Skin epidermis (tissue), 12 donors: ENCODE data around the gene ZNF511.

ENCODE experiments used
- H3K27ac ChIP-seq, 21 experiments: fragments of 200-600 bp; sonication (generic) in 11 of 21; one replicate each; pipeline ENCODE4 v1.5.0; 2020; ENCODE audit warnings: mild to moderate bottlenecking in 3 of 21, inconsistent platforms in 2 of 21, moderate library complexity in 2 of 21
- H3K4me3 ChIP-seq, 7 experiments: fragments of 200-600 bp; sonication (generic) in 2 of 7; one replicate each; pipeline ENCODE4 v1.5.0; 2020; ENCODE audit warnings: inconsistent platforms in 2 of 7, mild to moderate bottlenecking in 2 of 7, moderate library complexity in 1 of 7

The ZNF511 gene

GRCh38 chr10:133287832-133288500 lies 20.7 kb upstream of the ZNF511 start:
- Histone ChIP-seq H3K4me3 (no peak overlapping the region), H3K27ac (no peak overlapping the region)

DNA sequence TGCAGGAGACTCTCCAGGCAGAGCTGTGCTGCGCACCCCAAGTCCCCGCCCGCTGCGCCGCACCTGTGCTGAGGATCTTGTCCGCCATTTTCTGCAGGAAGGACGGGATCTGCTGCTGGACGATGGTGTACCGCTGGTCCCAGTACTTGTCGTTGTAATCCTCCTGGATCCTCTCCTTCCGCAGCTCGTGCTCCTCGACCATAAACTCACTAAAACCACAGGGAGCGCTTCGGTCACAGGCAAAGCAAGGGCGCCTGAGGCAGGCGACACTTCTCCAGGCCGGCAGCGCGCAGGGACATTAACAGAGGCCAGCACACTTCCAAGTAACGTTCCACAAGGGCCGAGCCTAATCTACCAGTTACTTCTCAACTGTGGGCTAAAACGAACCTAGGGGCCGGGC lies 19.0 kb upstream of the ZNF511 start:
- Histone ChIP-seq H3K4me3 (no peak overlapping the region), H3K27ac (no peak overlapping the region)

- peak overlapping the region in 6 of 21 experiments; percentile 11 to 66 (median 36) for H3K27ac ChIP-seq
Measured at GRCh38 chr10:133292919-133293809, 15.6 kb upstream of the ZNF511 start.

GRCh38 chr10:133293810-133294119 lies 14.9 kb upstream of the ZNF511 start:
- peak overlapping the region in 7 of 21 experiments; percentile 11 to 66 (median 30) for H3K27ac ChIP-seq
- H3K4me3 ChIP-seq, result no peak overlapping the region

More at GRCh38 chr10:133292919-133293809, 15.6 kb upstream of the ZNF511 start:
- no peak overlapping the region for H3K4me3 ChIP-seq

GRCh38 chr10:133294189-133294588 lies 14.5 kb upstream of the ZNF511 start:
- H3K4me3 ChIP-seq, result no peak overlapping the region
- H3K27ac ChIP-seq, result peak overlapping the region in 4 of 21 experiments; percentile 11 to 66 (median 38)

GRCh38 chr10:133295426-133296320 lies 13.0 kb upstream of the ZNF511 start:
- Histone ChIP-seq H3K4me3 (no peak overlapping the region), H3K27ac (no peak overlapping the region)

GRCh38 chr10:133297504-133297903 lies 11.2 kb upstream of the ZNF511 start:
- no peak overlapping the region for H3K4me3 ChIP-seq
- no peak overlapping the region for H3K27ac ChIP-seq

GRCh38 chr10:133298466-133298865 lies 10.2 kb upstream of the ZNF511 start:
- H3K27ac ChIP-seq, result no peak overlapping the region
- no peak overlapping the region for H3K4me3 ChIP-seq

DNA sequence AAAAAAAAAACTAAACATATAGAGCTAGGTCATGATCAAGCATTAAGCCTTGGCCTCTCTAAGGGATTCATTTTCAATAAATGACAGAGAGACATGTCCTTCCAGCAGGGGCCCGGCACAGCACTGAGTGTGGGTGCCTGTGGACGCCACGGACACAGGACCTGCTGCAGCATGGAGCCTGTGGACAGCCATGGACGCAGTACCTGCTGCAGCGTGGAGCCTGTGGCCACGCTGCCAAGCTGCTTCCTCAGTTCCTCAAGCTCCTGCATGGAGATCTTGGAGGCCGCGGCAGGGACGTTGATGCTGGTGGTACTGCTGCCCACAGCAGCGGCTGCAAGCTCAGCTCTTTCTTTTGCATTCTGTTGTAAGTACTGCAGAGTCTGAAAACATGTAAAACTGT lies 9.5 kb upstream of the ZNF511 start:
- Histone ChIP-seq H3K4me3 (no peak overlapping the region), H3K27ac (no peak overlapping the region)

- H3K27ac ChIP-seq, result no peak overlapping the region
- no peak overlapping the region for H3K4me3 ChIP-seq
Measured at GRCh38 chr10:133299738-133300137, 9.0 kb upstream of the ZNF511 start.

GRCh38 chr10:133302230-133302629 lies 6.5 kb upstream of the ZNF511 start:
- no peak overlapping the region for H3K4me3 ChIP-seq

GRCh38 chr10:133303206-133303605 lies 5.5 kb upstream of the ZNF511 start:
- no peak overlapping the region for H3K27ac ChIP-seq
- H3K4me3 ChIP-seq, result no peak overlapping the region

More at GRCh38 chr10:133302230-133302629, 6.5 kb upstream of the ZNF511 start:
- no peak overlapping the region for H3K27ac ChIP-seq

- peak overlapping the region in 19 of 21 experiments; percentile 7 to 99 (median 57) for H3K27ac ChIP-seq
Measured at GRCh38 chr10:133306097-133306476, 2.6 kb upstream of the ZNF511 start.

DNA sequence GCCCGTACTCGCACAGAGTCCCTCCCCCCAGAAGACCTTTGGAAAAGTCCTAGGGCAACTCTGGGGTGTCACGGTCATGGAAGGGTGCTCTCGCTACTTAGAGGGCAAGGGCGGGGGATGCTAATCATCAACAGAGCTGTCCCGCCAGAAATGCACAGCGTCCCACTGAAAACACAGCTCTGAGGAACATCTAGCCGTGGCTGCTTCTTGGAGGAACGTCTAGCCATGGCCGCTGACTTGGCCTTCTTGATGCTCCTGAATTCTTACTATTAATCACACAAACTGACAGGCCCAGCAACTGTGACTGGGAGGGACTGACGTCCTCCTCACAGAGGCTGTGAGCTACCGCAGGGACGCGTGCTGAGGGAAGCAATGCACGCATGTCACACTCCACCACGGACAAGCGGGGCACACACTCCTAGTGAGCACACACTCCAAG lies 1.8 kb upstream of the ZNF511 start:
- H3K4me3 ChIP-seq, result peak overlapping the region in 2 of 7 experiments; percentile 69 to 90
- H3K27ac ChIP-seq, result peak overlapping the region in 12 of 21 experiments; percentile 39 to 100 (median 98)

More at GRCh38 chr10:133306097-133306476, 2.6 kb upstream of the ZNF511 start:
- H3K4me3 ChIP-seq, result no peak overlapping the region

DNA sequence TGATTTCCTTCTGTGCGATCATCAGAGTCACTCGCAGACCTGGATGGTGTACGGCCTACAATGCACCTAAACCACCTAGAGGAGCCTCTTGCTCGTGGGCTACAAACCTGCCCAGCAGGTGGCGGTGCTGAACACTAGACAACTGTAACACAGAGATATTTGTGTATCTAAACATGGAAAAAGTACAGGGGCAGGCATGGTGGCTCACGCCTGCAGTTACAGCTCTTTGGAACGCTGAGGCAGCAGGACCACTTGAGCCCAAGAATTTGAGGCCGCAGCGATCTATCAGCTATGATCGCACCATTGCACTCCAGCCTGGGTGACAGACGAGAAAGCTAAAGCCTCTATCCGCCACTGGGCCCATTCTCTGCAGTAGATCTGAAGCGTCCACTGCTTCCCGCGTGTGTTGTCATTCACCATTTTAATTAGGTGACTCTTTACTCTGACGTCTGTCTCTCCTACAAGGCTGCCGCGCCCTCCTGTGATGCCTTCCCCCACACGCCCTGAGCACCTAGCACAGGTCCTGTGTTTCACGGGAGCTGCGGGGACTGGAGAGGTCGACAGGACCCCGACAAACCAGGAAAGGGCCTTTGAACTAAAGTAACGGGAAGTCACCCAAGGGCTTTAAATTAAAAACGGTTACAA lies 816 bp upstream of the ZNF511 start:
- H3K27ac ChIP-seq, result peak overlapping the region; percentile 88 to 100 (median 98)
- peak overlapping the region; percentile 69 to 100 (median 95) for H3K4me3 ChIP-seq

GRCh38 chr10:133309100-133309719 lies 496 bp downstream of the ZNF511 start:
- peak overlapping the region; percentile 88 to 100 (median 98) for H3K27ac ChIP-seq
- peak overlapping the region; percentile 69 to 100 (median 95) for H3K4me3 ChIP-seq

DNA sequence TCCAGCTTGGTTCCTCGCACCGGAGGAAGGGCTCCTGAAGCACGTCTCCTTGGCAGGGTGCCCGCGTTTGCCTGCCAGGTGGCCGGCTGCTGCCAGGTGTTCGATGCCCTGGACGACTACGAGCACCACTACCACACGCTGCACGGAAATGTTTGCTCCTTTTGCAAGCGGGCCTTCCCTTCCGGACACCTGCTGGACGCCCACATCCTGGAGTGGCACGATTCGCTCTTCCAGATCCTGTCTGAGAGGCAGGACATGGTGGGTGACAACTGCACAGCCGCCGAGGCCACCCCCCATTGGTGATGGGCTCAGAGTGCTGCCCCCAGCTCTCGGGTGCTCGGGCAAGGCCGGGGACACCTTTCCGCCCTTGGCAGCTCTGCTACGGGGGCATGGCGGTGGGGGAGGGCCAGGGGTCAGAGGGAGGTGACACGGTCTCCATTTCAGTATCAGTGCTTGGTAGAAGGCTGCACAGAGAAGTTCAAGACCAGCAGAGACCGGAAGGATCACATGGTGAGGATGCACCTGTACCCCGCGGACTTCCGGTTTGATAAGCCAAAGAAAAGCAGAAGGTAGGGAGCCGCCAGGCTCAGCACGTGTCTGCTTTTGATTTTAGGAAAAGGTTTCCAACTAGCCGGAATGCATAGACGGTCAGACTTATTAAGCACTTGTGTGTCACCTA lies 1.1 kb downstream of the ZNF511 start:
- peak overlapping the region in 4 of 7 experiments; percentile 84 to 100 (median 92) for H3K4me3 ChIP-seq
- no peak overlapping the region for H3K27ac ChIP-seq

- H3K27ac ChIP-seq, result no peak overlapping the region
- no peak overlapping the region for H3K4me3 ChIP-seq
Measured at GRCh38 chr10:133310399-133310755, 1.7 kb downstream of the ZNF511 start.
